ENCODE measurements around the gene RAB3A. TPM values are rescaled to one million over a fixed set of nuclear protein-coding genes. Genes with fewer than 3 reads are reported as not detected.
A peak's percentile ranks its signal among the peaks of the same experiment; 100 is the strongest.

RAB3A gene
- total and polyA plus RNA-seq, 9 of the 15 experiments (the other 6 are each of a cell fraction or from before 2014, with no cell fraction given) = 0.17 to 5.1 (median 0.90) TPM; not detected in 1

DNA sequence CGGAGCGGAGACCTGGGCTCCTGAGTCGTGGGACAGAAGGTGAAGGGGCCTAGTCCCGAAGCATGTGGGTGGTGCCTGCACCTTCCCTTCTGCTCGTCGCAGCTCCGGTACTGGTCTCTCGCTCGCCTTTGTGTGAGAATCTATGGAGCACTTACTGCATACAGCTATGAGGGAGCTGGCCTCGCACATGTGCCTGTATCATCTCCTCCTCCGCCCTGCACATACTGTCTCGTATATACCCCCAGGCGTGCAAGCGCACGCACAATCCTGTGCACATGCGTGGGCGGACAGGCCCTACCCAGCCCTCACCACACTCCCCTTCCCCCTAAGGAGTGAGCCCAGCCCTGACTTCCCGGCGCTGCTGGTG lies 42.2 kb downstream of the RAB3A start:
- Histone ChIP-seq H3K36me3 (ENCODE audit: control insufficient read depth, insufficient read depth, low read length) (peaks cover 68% of the 10 kb centered on the region; the same call in 2 of the 3 replicates), H4K20me1 (replicated peaks; ENCODE audit: control insufficient read depth, insufficient read depth, low read length) (peaks cover 11% of the 10 kb centered on the region; the same call in 1 of the 2 replicates), H3K4me2 (ENCODE audit: insufficient read depth, low read length) (peak overlapping the region; percentile 81), H3K4me1 (replicated peaks in 1 of 2; ENCODE audit: control insufficient read depth in 2 of 2, insufficient read depth in 2 of 2, low read length in 2 of 2) (peaks cover 27 to 45% of the 10 kb centered on the region in 2 experiments), H3K9me1 (ENCODE audit: control insufficient read depth, insufficient read depth, low read length) (peaks cover 3% of the 10 kb centered on the region), H3K27ac (ENCODE audit: extremely low read depth, low read depth, low read length) (no peak overlapping the region), H3K4me3 (peak overlapping the region; percentile 23; the same call in 1 of the 2 replicates), H3K9ac (ENCODE audit: insufficient read depth in 1 of 2, low read depth in 2 of 2, low read length in 2 of 2) (peak overlapping the region; percentile 28 to 88; a peak in 2 of 4 replicates), H2AFZ (ENCODE audit: low read depth, low read length) (no peak overlapping the region), H3K27me3 (ENCODE audit: control insufficient read depth in 2 of 2, insufficient read depth in 2 of 2, low read length in 2 of 2) (no peaks in the 10 kb centered on the region), H3K79me2 (ENCODE audit: control insufficient read depth, insufficient read depth, low read length) (peaks cover 33% of the 10 kb centered on the region), H3K9me3 (replicated peaks; ENCODE audit: control insufficient read depth, insufficient read depth, low read depth, low read length) (no peaks in the 10 kb centered on the region)
- in situ Hi-C loops (cut with MboI) (loop anchor here (10.0 kb wide), 1 partner anchor 157 kb away; the partner anchor contains the start of gene ARRDC2), intact Hi-C loops (cut with micrococcal nuclease) (loop anchor here (10.0 kb wide), 1 partner anchor 157 kb away; the partner anchor contains the start of gene ARRDC2)
- TF ChIP-seq HDGF (IDR thresholded peaks at IDR 0.05) = peak; percentile 75; the same call in 1 of the 2 replicates
- TF ChIP-seq, protein P1, sequence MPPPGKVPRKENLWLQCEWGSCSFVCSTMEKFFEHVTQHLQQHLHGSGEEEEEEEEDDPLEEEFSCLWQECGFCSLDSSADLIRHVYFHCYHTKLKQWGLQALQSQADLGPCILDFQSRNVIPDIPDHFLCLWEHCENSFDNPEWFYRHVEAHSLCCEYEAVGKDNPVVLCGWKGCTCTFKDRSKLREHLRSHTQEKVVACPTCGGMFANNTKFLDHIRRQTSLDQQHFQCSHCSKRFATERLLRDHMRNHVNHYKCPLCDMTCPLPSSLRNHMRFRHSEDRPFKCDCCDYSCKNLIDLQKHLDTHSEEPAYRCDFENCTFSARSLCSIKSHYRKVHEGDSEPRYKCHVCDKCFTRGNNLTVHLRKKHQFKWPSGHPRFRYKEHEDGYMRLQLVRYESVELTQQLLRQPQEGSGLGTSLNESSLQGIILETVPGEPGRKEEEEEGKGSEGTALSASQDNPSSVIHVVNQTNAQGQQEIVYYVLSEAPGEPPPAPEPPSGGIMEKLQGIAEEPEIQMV (tag; conservative IDR thresholded peaks at IDR 0.05; ENCODE audit: low read depth) = no peak
- no peak for TF ChIP-seq MEF2A (IDR thresholded peaks at IDR 0.05; ENCODE audit: control insufficient read depth, low read depth, low read length)
- no peak for TF ChIP-seq MYC (IDR thresholded peaks at IDR 0.05; ENCODE audit: low read depth, low read length)
- no peak for TF ChIP-seq MYC (CRISPR knock-in tag; IDR thresholded peaks at IDR 0.05; ENCODE audit: borderline replicate concordance, low read depth)
- TF ChIP-seq CTCF (IDR thresholded peaks at IDR 0.05 in 2 of 3, conservative IDR thresholded peaks at IDR 0.05 in 1 of 3; ENCODE audit: insufficient read depth in 2 of 3, low read depth in 1 of 3, low read length in 3 of 3) = 0 out of 6 replicates have a peak, but pooled peaks of 1 of the 3 experiments have one; percentile 8
- peak; percentile 79 for TF ChIP-seq EGR1 (conservative IDR thresholded peaks at IDR 0.05)
- 0 out of 2 replicates have a peak, but pooled peaks have one; percentile 3 for TF ChIP-seq FOXJ3 (CRISPR knock-in tag; IDR thresholded peaks at IDR 0.05)
- TF ChIP-seq, protein P2, sequence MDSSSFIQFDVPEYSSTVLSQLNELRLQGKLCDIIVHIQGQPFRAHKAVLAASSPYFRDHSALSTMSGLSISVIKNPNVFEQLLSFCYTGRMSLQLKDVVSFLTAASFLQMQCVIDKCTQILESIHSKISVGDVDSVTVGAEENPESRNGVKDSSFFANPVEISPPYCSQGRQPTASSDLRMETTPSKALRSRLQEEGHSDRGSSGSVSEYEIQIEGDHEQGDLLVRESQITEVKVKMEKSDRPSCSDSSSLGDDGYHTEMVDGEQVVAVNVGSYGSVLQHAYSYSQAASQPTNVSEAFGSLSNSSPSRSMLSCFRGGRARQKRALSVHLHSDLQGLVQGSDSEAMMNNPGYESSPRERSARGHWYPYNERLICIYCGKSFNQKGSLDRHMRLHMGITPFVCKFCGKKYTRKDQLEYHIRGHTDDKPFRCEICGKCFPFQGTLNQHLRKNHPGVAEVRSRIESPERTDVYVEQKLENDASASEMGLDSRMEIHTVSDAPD (CRISPR knock-in tag; IDR thresholded peaks at IDR 0.05) = no peak
- TF ChIP-seq THAP12 (CRISPR knock-in tag; IDR thresholded peaks at IDR 0.05) = peak; percentile 29; the same call in 1 of the 2 replicates
- TF ChIP-seq ZKSCAN8 (CRISPR knock-in tag; IDR thresholded peaks at IDR 0.05) = 0 out of 2 replicates have a peak, but pooled peaks have one; percentile 77
- BruUV-seq (replicated peaks) = no TSS peak
- WGBS (ENCODE audit: insufficient coverage, low coverage, missing lambda C conversion rate) = 66% methylated on average over 10 of the region's 19 CpGs
- no peak for DNase-seq (ENCODE audit: extremely low read depth in 1 of 4, low spot score in 3 of 4)
- no peak for ATAC-seq
- ChIA-PET POLR2A (interaction anchor here (0.7 kb wide), 1 partner anchor 123 kb away, joined by 3 read pairs; no protein-coding TSS in a partner anchor), CTCF (ENCODE audit: low intra/inter-chr PET ratio) (interaction anchor here (0.7 to 2.3 kb wide), 3 partner anchors 48 to 98 kb away, joined by 3 to 12 read pairs (median 3); no protein-coding TSS in a partner anchor)
- FAIRE-seq = no peak
